ENCODE measurements around the gene CARD11.

The CARD11 gene

GRCh38 chr7:2937701-2938513 lies 105.8 kb downstream of the CARD11 start:
- no peak for DNase-seq

- no peak for DNase-seq
These were observed 106.6 kb downstream of the CARD11 start for GRCh38 chr7:2936891-2937580.

GRCh38 chr7:2936301-2936700 lies 107.4 kb downstream of the CARD11 start:
- no peak for DNase-seq

- DNase-seq: no peak
These were observed 108.5 kb downstream of the CARD11 start for GRCh38 chr7:2934984-2935740.

GRCh38 chr7:2934211-2934731 lies 109.4 kb downstream of the CARD11 start:
- DNase-seq: no peak

GRCh38 chr7:2932402-2933251 lies 111.0 kb downstream of the CARD11 start:
- no peak for DNase-seq

GRCh38 chr7:2931034-2931415 lies 112.6 kb downstream of the CARD11 start:
- no peak for DNase-seq

GRCh38 chr7:2930310-2931033 lies 113.2 kb downstream of the CARD11 start:
- DNase-seq: no peak

- no peak for DNase-seq
These were observed 114.1 kb downstream of the CARD11 start for GRCh38 chr7:2929321-2930201.

GRCh38 chr7:2928613-2929311 lies 114.9 kb downstream of the CARD11 start:
- peak; percentile 70 for DNase-seq

GRCh38 chr7:2928256-2928612 lies 115.4 kb downstream of the CARD11 start:
- no peak for DNase-seq

- no peak for DNase-seq
These were observed 116.1 kb downstream of the CARD11 start for GRCh38 chr7:2927592-2927991.

GRCh38 chr7:2926896-2927405 lies 116.7 kb downstream of the CARD11 start:
- no peak for DNase-seq

GRCh38 chr7:2926120-2926895 lies 117.4 kb downstream of the CARD11 start:
- DNase-seq: no peak

GRCh38 chr7:2924866-2925840 lies 118.5 kb downstream of the CARD11 start:
- peak; percentile 18 for DNase-seq

- DNase-seq: no peak
These were observed 119.6 kb downstream of the CARD11 start for GRCh38 chr7:2923886-2924574.

- DNase-seq: no peak
These were observed 120.3 kb downstream of the CARD11 start for GRCh38 chr7:2923291-2923781.
